Activated CD4-positive, alpha-beta T cell treated with anti-CD3 and anti-CD28 coated beads, Interleukin-2, amount 10 ng/mL, durations not matched to agents 24 days and 14 days (primary cell): ENCODE measurements around the gene CCL19. TPM values are rescaled to one million over a fixed set of nuclear protein-coding genes. Genes with fewer than 3 reads are reported as not detected.

Experiments used
- DNase-seq: peaks from one replicate; pipeline ENCODE4 v3.0.0; 2022
- H3K27ac Mint-ChIP-seq: one replicate; pipeline ENCODE4 v1.8.0; 2022; ENCODE audit warnings: mild to moderate bottlenecking, mixed read lengths
- H3K27me3 Mint-ChIP-seq: one replicate; pipeline ENCODE4 v1.8.0; 2022; ENCODE audit warnings: mixed read lengths
- H3K36me3 Mint-ChIP-seq: one replicate; pipeline ENCODE4 v1.8.0; 2022; ENCODE audit warnings: low read depth, mild to moderate bottlenecking, mixed read lengths
- H3K4me1 Mint-ChIP-seq: one replicate; pipeline ENCODE4 v1.8.0; 2021; ENCODE audit warnings: mixed read lengths
- H3K4me3 Mint-ChIP-seq: one replicate; pipeline ENCODE4 v1.8.0; 2022; ENCODE audit warnings: mild to moderate bottlenecking, moderate library complexity, mixed read lengths
- H3K9me3 Mint-ChIP-seq: one replicate; pipeline ENCODE4 v1.8.0; 2021; ENCODE audit warnings: mixed read lengths
- intact Hi-C: fragments of 100-400 bp; cut with micrococcal nuclease; formaldehyde crosslinking; loops from one replicate; pipeline ENCODE4 v1.15.1; 2023
- total RNA-seq: library from RNA; stranded (reverse); gene quantifications from 2 replicates; pipeline ENCODE4 v1.2.3, GENCODE V29; 2022

CCL19 gene
- total RNA-seq, 1 donor from 2014 or later, result not detected

DNA sequence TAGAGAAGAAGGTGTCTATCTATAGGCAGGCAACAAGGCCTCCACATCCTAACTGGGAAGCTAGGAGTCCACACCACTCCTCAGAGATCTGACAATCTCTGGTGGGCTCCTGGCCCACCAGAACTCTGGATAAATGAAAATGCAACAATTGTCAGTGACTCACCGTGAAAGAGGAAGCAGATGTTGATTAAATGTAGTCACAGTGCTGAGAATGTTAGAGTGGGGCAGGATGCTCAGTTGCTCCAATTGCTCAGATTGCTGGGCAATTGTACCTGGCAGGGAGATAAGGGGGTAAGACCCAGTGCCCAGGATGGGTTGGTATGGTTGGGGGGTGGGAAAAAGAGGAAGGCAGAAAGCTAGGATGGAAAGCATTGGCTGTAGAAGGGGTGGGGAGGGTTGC, 4.3 kb downstream of the CCL19 start:
- H3K4me1 Mint-ChIP-seq, result peaks cover 2% of the 10 kb centered on the region
- no peak for DNase-seq
- H3K27me3 Mint-ChIP-seq, result no peaks in the 10 kb centered on the region
- H3K9me3 Mint-ChIP-seq, result no peaks in the 10 kb centered on the region
- intact Hi-C loops, result no loop called here
- no peak overlapping the region for H3K27ac Mint-ChIP-seq
- H3K36me3 Mint-ChIP-seq, result no peaks in the 10 kb centered on the region
- no peak overlapping the region for H3K4me3 Mint-ChIP-seq

DNA sequence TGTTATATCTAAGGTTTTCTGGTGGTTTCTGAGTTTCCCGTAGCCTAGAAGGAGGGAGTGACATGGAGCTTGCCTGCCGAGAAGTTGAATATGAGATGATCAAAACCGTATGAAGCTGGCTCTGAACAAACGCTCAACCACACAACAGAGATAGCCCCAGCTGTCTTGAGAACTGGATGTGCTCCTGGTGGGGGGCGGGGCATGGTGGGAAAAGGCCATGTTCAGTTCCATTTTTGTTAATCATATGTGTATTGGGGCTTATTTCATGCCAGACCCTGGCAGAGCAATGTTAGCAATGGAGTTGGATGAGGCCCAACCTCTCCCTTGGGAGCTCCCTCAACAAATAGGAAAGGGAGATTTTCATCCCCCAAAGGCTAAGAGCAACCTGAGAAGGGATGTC, 4.8 kb downstream of the CCL19 start:
- Mint-ChIP-seq H3K4me3 (no peak overlapping the region), H3K27ac (no peak overlapping the region), H3K27me3 (no peaks in the 10 kb centered on the region), H3K36me3 (no peaks in the 10 kb centered on the region), H3K9me3 (no peaks in the 10 kb centered on the region), H3K4me1 (peaks cover 2% of the 10 kb centered on the region)
- DNase-seq, result no peak
- intact Hi-C loops, result no loop called here

DNA sequence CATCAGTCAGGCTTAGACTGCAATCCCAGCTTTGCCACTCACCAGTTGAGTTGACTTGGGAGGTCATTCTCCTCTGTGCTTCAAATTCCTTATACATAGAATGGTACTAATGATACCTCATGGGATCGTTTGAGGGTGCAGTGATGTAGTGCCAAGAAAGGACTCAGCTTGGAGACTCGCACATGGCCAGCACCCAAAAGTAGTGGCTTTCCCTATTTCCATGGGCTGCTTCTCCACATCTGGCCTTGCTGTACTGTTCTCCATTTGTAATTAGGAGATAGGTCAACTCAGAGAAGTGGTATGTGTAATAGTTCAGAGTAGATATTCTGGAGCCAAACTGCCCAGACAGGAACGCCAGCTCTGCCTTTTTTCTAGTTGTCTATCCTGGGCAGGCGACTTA, 5.5 kb downstream of the CCL19 start:
- Mint-ChIP-seq H3K27ac (no peak overlapping the region), H3K36me3 (no peaks in the 10 kb centered on the region), H3K4me3 (no peak overlapping the region), H3K4me1 (peaks cover 2% of the 10 kb centered on the region), H3K27me3 (no peaks in the 10 kb centered on the region), H3K9me3 (no peaks in the 10 kb centered on the region)
- intact Hi-C loops, result no loop called here
- DNase-seq, result no peak

DNA sequence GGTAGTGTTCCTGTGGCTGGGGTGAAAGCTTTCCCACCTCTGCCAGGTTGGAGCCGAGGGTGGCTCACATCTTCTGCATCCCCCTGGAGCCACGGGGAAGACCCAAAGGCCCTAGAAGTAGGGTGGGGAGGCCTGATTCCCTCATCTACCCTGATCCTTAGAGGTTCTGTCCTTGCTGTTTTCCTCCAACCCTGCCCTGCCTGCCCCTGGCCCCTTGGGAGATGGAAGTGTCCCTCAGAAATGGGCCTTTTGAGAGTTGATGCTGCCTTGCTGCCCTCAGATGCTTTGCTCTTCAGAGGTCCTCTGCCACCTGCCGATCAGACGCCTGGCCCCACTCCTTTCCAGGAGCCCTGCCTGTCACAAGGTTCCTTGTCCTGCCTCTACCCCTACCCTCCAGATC, 6.3 kb downstream of the CCL19 start:
- no peak for DNase-seq
- no peak overlapping the region for H3K4me3 Mint-ChIP-seq
- H3K27ac Mint-ChIP-seq, result no peak overlapping the region
- intact Hi-C loops, result no loop called here
- H3K27me3 Mint-ChIP-seq, result no peaks in the 10 kb centered on the region
- no peaks in the 10 kb centered on the region for H3K9me3 Mint-ChIP-seq
- no peaks in the 10 kb centered on the region for H3K36me3 Mint-ChIP-seq
- H3K4me1 Mint-ChIP-seq, result peaks cover 2% of the 10 kb centered on the region

DNA sequence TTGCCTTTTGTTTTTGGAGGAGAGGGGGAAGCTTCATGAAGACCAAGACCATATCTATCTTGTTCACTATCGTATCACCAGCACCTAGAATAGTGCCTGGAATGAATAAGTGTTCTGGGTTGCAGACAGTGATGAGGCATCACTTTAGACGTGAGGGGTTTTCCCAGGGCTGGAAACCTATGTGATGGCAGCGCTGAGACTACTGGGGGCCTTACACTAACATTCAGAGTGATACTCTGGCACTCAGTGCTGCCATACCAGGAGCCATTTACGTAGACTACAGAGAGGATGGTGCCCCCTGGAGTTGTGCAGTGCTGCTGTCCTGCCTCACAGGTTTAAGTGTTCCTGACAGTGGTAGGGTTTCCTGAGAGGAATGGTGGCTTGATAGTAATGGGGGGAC, 6.9 kb downstream of the CCL19 start:
- H3K27me3 Mint-ChIP-seq, result no peaks in the 10 kb centered on the region
- DNase-seq, result no peak
- no peaks in the 10 kb centered on the region for H3K9me3 Mint-ChIP-seq
- H3K4me1 Mint-ChIP-seq, result peaks cover 2% of the 10 kb centered on the region
- intact Hi-C loops, result no loop called here
- no peak overlapping the region for H3K4me3 Mint-ChIP-seq
- H3K27ac Mint-ChIP-seq, result no peak overlapping the region
- H3K36me3 Mint-ChIP-seq, result no peaks in the 10 kb centered on the region

DNA sequence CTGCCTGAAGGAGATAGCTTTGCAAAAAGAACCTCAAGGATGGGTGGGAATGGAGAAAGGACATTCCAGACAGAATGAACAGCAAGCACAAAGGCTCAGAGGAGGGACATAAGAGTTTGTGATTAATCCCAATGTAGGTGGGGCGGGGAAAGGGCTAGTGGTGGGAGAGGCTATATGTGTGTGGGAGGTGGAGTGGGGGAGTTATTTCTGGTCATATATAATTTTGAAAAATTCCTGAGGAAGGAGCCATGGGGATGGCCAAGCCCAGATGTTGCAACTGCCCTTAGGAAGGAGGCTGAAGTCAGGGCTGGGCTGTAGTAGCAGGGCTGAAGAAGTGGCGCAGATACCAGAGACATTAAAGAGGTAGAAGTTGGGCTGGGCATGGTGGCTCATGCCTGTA, 15.2 kb downstream of the CCL19 start:
- H3K4me1 Mint-ChIP-seq, result peaks cover 2% of the 10 kb centered on the region
- no peak overlapping the region for H3K27ac Mint-ChIP-seq
- H3K9me3 Mint-ChIP-seq, result no peaks in the 10 kb centered on the region
- no peak overlapping the region for H3K4me3 Mint-ChIP-seq
- H3K27me3 Mint-ChIP-seq, result no peaks in the 10 kb centered on the region
- DNase-seq, result no peak
- H3K36me3 Mint-ChIP-seq, result no peaks in the 10 kb centered on the region
- intact Hi-C loops, result loop anchor here (1.0 kb wide), 1 partner anchor 25 kb away; no protein-coding TSS in a partner anchor

DNA sequence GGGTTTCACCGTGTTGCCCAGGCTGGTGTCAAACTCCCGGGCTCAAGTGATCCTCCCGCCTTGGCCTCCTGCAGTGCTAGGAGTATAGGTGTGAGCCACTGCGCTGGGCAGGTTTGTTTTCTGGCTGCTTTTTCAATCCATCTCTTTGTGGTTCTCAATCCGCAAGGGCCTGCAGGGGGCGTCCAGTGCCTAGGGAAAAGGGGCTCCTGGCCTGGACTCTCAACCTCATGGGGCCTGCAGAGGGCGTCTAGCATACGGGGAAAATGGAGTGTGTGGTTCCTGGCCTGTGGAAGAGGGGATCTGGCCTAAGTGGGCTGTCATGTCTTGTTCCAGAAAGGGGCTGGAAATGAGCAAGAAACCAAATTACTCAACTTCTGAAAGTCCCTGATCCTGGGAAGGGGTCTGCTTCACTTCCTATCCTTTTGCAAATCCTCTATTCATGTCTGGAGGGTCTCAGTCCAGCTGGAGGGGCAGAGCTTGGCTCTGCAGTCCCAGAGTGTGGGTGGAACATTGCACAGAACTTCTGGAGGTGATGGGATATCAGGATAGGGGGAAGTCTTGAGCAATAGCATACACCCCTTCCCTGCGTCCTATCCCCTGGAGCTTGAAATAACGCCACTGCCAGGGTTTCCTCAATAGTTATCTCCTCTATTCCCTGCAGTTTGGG, 15.9 kb downstream of the CCL19 start:
- intact Hi-C loops, result loop anchor here (1.0 kb wide), 1 partner anchor 26 kb away; no protein-coding TSS in a partner anchor
- DNase-seq, result peak; percentile 83
- Mint-ChIP-seq H3K27me3 (no peaks in the 10 kb centered on the region), H3K4me1 (peaks cover 2% of the 10 kb centered on the region), H3K36me3 (no peaks in the 10 kb centered on the region), H3K9me3 (no peaks in the 10 kb centered on the region), H3K27ac (no peak overlapping the region), H3K4me3 (no peak overlapping the region)

DNA sequence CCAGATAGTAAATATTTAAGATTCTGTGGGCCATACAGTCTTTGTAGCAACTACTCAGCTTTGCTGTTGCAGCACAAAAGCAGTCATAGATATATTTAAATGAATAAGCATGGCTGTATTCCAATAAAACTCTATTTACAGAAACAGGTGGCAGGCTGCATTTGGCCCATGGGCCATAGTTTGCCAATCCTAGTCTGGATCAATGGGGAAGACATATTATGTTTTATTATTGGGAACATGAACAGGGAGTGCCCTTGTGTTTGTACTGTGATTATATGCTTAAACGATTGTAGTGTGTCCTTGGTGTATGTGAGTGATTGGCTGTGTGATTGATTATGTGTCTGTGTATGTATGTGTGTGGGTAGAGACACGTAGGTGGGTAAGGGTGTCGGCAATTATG, 16.6 kb downstream of the CCL19 start:
- Mint-ChIP-seq H3K27me3 (no peaks in the 10 kb centered on the region), H3K4me1 (peaks cover 2% of the 10 kb centered on the region), H3K4me3 (no peak overlapping the region), H3K9me3 (no peaks in the 10 kb centered on the region), H3K36me3 (peaks cover 3% of the 10 kb centered on the region), H3K27ac (no peak overlapping the region)
- intact Hi-C loops, result no loop called here
- DNase-seq, result no peak

DNA sequence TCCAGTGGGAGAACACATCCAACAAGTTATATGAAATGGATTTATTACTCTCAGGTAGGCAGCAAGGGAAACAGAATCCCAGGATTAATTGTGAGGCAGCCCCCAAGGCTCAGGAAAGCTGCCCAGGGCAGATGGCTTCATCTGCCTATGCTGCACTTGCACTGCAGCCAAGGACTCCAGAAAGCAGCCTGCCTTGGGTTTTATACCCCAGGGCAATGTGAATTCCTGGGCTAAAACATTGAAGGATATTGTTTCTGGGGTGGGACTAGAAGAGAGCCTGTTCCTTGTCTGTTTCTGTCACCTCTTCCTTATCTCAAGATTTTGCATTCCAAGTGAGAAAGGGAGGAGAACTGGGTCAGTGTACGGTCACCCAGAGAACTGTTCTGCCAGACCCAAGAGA, 19.8 kb downstream of the CCL19 start:
- intact Hi-C loops, result no loop called here
- Mint-ChIP-seq H3K27me3 (no peaks in the 10 kb centered on the region), H3K36me3 (peaks cover 12% of the 10 kb centered on the region), H3K27ac (no peak overlapping the region), H3K4me3 (no peak overlapping the region), H3K9me3 (no peaks in the 10 kb centered on the region), H3K4me1 (peaks cover 7% of the 10 kb centered on the region)
- no peak for DNase-seq

DNA sequence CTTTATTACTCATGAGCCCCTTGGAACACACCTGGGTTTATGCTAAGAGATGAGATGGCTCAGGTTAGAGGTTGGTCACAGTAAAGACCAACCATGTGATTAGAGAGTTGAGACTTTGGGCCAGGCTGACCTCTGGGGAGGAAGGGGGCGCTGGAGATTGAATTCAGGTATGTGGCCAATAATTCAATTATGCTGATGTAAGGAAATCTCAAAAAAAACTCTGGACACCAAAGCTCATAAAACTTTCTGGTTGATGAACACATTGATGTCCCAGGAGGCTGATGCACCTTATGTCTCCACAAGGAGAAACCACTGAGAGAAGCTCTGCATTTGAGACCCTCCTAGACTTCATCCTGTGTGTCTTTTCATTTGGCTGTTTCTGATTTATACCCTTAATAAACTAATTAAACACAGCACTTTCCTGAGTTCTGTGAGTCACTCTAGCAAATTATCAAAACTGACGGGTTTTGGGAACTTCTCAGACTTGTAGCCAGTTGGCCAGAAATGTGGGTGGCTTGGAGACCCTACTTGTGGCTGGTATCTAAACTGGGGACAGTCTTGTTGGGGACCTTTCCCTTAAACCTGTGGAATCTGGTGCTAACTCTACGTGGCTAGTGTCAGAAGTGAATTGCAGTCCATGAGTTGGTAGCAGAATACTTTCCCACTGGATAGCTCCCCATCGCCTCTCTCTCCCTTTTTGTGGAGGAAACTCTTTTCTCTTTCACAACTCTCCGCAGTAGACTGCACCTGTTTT, 21.1 kb downstream of the CCL19 start:
- intact Hi-C loops, result no loop called here
- no peaks in the 10 kb centered on the region for H3K27me3 Mint-ChIP-seq
- no peak for DNase-seq
- peaks cover 12% of the 10 kb centered on the region for H3K36me3 Mint-ChIP-seq
- no peaks in the 10 kb centered on the region for H3K9me3 Mint-ChIP-seq
- no peak overlapping the region for H3K4me3 Mint-ChIP-seq
- H3K4me1 Mint-ChIP-seq, result peaks cover 12% of the 10 kb centered on the region
- no peak overlapping the region for H3K27ac Mint-ChIP-seq

DNA sequence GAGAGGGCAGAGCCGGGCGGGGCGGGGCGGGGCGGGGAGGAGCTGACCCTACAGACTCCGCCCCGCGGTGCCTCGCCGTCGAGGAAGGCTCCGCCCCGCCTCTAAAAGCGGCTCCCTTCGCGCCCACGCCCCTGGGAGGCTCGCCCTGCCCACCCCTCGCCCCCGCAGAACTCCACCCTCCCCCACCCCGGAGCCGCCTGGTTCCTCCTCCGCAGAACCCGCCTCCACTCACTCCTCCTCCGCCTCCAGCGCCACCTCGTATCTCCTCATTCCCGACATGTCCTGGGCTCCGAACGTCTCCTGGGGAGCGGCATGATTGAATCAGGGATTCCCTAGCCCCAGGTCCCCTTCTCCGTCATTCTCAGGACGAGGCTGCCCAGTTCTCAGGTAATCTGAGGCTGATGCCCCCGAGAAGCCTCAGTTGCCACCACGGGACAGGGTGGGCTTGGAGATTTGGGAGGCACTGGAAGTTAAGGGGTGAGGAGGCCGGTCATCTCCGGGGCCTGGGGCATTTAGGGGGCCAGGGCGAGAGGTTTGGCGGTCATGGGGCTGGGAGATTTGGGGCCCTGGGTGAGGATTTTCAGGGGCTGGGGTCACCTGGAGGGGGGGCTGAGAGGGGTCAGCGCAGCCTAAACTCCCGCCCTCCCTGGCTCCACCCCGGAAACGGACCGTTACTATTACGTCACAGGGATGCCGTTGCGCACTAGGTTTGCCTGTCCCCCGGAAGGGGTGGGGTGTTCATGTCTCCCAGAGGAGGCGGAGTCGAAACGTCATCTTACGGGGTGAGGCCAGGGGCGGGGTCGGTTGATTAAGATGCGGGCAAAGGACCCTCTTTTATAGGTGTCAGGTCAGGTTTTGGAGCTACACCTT, 25.5 kb downstream of the CCL19 start:
- Mint-ChIP-seq H3K27me3 (no peaks in the 10 kb centered on the region), H3K4me3 (peak overlapping the region; percentile 91), H3K9me3 (no peaks in the 10 kb centered on the region), H3K36me3 (peaks cover 25% of the 10 kb centered on the region), H3K27ac (peak overlapping the region; percentile 90), H3K4me1 (peaks cover 45% of the 10 kb centered on the region)
- intact Hi-C loops, result loop anchor here (1.0 to 2.0 kb wide), 4 partner anchors 19 to 53 kb away; partner anchors contain the start of genes GALT, RPP25L and SIGMAR1
- peak; percentile 97 for DNase-seq

DNA sequence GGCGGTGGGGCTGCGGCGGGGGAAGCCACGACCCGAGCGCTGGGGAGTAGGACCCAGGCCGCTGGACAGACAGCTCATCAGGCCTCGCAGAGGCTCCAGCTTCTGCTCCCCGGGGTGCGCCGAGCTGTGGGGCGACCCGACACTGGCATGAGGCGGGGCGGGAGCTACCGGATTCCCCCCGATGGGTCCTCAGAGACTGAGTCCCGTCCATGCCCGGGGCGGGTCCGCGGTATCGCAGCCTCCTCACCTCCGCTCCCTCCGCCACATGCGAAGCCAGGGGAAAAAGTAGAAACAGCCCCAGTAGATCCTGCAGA, 26.1 kb downstream of the CCL19 start:
- intact Hi-C loops, result loop anchor here (1.0 to 2.0 kb wide), 4 partner anchors 19 to 52 kb away; partner anchors contain the start of genes GALT, RPP25L and SIGMAR1
- Mint-ChIP-seq H3K4me1 (peaks cover 47% of the 10 kb centered on the region), H3K4me3 (peak overlapping the region; percentile 91), H3K9me3 (no peaks in the 10 kb centered on the region), H3K27ac (peak overlapping the region; percentile 85), H3K27me3 (no peaks in the 10 kb centered on the region), H3K36me3 (peaks cover 29% of the 10 kb centered on the region)
- DNase-seq, result no peak

DNA sequence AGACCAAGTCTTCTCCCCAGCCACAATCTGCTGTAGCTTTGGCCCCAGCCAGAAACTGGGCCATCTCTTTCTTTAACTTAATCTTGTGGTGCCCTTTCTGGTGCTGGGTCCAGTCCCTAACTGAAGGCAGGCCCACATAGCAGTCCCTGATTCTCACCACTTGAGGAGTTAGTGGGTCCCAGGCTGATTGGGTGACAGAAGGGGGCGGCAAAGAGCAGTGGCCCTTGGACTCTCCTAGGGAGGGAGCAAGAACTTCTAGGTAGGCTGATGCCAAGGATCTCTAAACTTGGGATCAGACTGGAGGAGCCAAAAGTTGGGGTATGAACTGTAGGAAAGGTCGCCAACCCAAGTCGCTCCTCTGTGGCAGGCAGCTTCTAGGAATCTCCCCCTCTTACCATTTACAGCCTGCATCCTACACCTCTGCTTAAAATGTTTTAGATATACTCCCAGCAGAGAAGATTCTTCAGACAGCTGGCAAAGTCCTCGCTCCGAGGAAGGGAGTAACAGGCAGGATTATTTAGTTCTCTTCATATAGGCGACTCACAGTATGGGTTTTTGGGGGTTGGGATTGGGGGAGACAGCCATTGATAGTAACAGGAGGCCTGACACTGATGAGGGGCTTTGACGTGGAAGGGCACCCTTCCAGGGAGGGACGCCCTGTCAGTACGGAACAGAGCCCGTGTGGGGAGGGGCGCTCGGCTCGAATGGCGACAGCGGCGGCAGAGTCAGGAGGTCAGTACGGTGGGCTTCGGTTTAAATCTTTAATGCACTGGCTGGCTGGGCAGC, 26.6 kb downstream of the CCL19 start:
- intact Hi-C loops, result loop anchor here (1.0 to 2.0 kb wide), 4 partner anchors 18 to 52 kb away; partner anchors contain the start of genes GALT, RPP25L and SIGMAR1
- Mint-ChIP-seq H3K36me3 (peaks cover 25% of the 10 kb centered on the region), H3K9me3 (no peaks in the 10 kb centered on the region)

More for the DNA sequence above, 26.6 kb downstream of the CCL19 start:
- DNase-seq, result peak; percentile 92
- H3K27ac Mint-ChIP-seq, result peak overlapping the region; percentile 85
- no peaks in the 10 kb centered on the region for H3K27me3 Mint-ChIP-seq
- peak overlapping the region; percentile 91 for H3K4me3 Mint-ChIP-seq
- peaks cover 47% of the 10 kb centered on the region for H3K4me1 Mint-ChIP-seq
